HG03066 (cell line): ENCODE results near the gene MYDGF.
"Not testable (repeated sequence)": the region's sequence is repeated elsewhere in the genome, so short reads cannot be mapped to it uniquely, and the experiment has no call there.

Source experiments
- ATAC-seq: cut with Tn5 transposase; IDR thresholded peaks from one replicate; pipeline ENCODE4 v1.9.1; 2021; ENCODE audit warnings: low read depth; ENCODE audit not compliant: unreplicated experiment

MYDGF gene

DNA sequence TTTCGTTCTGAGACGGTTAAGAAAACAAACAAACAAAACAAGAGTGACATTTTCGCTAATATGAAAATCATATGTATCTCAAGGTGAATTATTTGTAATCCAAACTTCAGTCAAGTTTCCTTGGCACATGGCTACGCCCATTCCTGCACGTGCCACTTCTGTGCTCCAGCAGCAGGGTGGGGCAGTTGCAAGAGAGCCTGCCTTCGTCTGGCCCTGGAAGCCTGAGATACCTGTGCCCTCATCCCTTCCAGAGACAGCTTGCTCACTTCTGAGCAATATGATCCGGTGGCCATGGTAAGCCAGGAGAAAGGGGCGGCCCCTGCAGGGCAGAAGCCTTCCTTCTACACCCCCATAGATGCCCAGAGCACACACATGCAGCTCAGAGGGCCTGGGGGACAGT, 31.4 kb upstream of the MYDGF start:
- no peak for ATAC-seq

DNA sequence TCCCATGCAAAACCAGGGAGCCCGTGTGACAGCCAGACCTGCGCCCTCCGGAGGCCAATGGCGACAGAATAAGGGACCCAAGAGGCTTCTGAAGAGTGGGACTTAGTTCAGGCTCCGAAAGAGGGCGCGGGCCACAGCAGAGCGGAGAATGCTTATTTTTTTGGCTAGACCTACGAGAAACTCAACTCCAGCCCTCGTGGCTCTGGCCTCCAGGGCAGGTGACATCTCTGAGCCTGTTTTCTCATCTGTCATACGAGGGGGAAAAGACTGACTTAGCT, 30.5 kb upstream of the MYDGF start:
- no peak for ATAC-seq

DNA sequence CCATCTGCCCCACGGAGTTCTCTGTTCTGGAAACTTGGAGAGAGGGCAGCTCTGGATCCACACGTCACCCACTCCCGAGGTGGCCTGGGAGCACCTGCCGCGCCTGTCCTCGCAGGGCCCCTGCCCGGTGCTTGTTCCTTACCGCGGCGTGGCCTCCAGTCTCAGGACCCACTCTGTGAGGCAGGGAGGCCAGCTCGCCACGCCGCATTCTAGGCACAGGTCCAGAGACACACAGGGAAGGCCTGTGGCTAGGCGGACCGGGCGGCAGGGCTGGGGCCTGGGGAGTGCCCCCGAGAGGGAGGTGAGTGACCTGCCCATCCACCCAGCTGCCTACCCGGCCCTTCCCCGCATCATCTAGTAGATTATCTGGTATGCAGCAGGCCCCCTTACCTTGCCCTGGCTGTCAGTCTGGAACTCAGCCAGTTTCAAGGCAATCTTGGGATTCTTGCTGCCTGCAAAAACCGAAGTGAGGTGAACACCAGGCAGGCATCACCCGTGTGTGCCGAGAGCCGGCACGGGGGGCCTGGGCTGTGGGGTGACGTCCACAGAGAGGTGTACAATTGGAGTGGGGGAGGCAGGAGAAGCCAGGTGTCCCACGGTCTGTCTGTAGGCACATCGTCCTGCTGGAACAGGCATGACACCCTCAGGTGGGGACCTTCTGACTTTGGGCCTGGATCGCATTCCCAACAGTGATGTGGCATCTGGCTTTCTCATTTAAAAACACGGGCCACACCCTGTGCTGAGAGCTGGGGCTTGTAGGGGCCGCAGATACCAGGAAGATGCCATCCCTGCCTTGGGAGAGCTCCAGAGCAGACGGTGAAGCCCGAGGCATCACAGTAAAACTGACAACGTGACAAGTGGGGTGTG, 29.9 kb upstream of the MYDGF start:
- no peak for ATAC-seq

DNA sequence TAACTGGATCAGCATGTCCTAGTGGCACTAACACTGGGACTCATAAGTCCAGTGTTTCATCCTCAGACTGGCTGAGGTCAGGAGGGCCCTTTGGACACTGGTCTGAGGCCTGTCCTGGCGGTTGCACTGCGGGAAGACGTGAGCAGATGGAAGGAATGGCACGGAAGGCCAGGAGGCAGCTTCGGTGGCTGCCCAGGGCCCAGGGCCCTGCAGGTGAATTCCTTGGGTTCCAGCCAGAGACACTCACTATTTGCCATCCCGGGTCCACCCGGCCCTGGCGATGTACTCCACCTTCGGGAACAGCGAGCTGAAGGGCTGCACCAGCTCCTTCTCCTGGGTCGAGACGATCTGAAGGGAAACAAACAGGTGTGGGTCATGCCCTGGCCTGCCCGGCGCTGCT, 27.2 kb upstream of the MYDGF start:
- no peak for ATAC-seq

DNA sequence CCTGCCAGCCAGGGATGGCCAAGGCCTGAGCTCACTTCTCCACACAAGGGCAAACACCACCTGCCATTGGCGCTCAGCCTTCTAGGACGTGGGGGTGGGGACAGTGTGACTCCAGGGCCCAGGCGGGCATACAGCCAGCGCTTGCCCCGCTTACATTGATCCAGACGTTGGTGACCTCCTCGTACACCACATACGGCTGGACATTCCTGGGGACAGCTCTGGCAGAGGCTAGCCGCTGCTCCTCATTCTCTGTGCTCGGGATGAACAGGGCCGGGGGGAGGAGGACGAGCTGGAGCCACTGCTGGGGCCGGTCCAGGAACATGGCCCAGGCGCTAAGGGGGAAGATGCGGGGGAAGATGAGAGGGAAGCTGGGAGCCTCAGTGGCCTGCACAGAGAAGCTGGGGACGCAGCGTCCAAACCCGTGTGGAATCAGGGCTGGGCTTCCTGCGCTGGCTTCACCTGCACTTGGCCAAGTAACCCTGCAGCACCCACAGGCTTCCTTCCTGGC, 25.1 kb upstream of the MYDGF start:
- no peak for ATAC-seq

DNA sequence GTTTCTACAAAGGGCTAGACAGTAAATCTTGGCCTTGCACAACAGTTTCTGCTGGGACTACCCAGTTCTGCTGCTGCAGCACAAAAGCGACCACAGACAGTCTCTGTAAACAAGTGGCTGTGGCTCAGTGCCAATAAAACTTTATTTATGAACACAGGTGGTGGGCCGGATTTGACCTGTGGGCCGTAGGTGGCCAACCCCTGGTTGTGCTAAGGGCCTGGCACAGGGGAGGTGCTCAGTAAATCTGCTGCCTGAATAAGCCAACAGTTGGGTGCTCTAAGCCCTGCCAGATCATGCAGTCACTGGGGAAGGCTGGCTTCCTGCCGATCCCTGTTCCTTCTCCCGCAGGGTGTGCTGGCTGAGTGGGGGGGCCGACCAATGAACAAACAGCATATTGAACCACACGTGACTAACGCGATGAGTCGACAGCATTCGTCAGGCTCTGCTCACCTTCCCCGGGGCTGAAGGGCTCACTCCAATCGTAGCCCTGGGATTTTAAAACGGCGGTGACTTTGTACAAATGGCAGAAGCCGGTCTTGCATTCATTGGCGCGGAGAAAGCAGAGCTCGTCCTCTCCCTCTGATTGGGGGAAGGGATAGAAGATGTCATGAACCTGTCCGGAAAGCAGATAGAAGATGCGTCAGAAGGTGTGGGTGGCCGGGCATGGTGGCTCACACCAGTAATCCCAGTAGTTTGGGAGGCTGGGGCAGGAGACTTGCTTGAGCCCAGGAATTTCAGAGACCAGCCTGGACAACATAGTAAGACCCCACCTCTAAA, 24.3 kb upstream of the MYDGF start:
- ATAC-seq = no peak

DNA sequence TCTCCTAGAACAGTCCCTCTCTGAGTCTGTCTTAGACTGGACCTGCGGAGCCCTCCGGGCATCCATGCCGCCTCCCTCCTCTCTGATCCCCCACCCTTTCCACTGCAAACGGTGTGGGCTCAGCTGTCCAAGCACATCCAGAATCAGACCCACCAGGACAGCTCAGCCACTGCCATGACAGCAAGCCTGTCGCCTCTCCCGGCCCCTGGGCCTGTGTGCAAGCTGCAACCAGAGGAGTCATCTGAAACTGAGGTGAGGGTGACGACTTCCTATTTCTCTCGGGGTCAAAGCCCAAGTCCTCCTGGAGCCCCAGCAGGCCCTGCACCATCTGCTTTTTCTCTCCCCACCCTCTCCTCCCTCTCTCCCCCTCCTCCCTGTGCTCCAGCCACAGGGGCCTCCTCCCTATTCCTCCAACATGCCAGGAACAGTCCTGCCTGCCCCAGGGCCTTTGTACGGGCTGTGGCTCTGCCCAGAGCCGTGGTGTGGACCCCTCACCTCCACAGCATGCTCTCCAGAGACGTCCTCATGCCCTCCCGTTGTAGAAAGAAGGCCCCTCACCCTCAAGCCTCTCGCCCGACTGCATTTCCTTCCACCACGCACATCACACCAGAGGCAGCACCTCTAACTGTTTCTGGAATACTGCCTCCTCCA, 23.5 kb upstream of the MYDGF start:
- no peak for ATAC-seq

DNA sequence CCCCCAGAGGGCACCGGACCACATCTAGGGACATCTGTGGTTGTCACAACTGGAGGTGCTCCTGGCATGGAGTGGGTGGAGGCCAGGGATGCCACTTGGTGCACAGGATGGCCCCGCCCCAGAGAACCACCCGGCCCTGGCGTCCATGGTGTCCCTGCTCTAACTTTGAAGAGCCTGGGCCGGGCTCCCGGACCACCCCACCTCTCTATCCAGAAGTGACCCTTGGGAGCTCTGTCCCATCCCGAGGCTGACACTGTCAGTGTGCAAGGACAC, 22.9 kb upstream of the MYDGF start:
- ATAC-seq = no peak

DNA sequence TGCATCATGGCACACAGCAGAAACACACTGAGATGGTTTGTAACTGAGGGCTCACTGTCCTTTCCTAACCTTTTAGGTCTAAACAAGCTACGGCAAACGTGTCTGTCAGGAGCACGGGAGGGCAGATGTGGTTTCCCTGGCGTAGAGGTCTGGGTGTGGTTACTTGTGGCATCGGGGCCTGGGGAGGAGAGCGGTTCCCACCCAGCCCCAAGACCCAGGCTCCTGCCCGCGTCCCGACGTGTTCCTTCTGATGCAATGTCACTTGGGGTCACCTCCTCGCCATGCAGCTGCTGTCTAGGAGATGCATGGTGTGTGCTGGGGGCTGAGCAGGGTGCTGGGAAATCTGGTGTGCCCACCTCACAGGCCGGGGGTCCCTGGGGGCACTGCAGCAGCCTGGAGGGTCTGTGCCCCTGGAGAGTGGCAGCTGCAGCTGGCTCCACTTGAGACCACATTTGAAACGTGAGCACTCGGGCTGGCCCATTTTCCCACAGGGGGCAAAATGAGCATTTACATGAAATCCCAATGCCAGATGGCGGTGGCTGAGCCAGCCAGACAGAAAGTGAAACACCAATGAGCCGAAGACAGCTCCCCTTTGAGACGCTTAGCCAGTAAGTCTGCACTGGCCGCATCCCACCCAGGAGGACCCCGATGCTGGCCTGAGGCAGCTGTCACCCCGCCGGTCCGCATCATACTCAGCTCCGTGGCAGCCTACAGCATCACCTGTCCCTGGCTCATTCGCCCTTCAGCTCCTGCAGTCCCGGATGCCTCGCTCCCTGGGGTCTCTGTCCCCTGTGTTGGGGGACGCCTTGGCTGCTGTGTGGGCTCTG, 22.3 kb upstream of the MYDGF start:
- no peak for ATAC-seq

DNA sequence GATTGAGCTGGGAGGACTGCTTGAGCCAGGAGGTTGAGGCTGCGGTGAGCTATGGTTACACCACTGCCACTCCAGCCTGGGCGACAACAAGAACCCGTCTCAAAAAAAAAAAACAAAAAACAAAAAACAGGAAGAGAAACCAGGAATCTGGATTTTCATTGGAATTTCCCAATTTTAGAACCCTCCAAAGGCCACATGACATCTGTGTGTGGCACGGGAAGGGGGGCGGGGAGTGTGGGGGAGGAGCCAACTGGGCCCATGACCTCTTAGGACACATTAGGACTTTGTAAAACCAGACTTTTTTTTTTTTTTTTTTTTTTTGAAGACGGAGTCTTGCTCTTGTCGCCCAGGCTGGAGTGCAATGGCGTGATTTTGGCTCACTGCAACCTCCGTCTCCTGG, 21.2 kb upstream of the MYDGF start:
- no peak for ATAC-seq

DNA sequence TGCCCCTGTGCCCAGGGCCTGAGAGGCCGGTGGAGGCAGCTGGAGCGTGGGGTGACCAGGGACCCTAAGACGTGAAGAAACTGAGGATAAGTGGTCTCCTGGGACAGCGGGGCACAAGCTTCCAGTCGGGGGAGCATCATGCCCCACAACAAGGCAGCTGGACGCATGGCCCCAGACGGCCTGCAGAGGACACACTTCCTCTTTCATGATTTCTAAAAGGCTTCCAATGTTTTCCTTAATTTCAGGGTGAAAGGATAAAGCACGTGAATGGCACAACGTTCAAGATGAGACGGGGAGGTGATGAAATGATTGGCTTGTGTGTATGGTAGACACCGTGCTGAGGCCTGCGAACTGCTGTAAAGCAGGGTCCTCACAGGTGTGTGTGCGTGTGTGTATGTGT, 20.2 kb upstream of the MYDGF start:
- ATAC-seq = no peak

DNA sequence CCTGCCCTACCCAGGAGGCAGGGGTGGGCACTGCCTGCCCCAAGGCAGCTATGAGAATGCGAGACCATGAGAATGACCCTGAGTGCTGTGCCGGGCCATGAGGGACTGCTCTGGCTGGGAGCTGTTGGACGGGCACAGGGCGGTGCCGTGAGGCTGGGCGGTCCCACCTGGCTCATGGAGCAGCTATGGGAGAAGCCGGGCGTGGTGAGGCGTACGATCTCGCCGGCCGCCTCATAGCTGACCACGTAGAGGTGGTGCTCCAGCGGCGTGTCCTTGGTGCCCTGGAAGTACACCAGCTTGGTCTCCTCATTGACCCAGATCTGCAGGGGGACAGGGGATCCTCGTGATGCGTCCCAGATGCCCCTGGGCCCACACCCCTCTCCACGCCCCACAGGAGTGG, 19.3 kb upstream of the MYDGF start:
- no peak for ATAC-seq

DNA sequence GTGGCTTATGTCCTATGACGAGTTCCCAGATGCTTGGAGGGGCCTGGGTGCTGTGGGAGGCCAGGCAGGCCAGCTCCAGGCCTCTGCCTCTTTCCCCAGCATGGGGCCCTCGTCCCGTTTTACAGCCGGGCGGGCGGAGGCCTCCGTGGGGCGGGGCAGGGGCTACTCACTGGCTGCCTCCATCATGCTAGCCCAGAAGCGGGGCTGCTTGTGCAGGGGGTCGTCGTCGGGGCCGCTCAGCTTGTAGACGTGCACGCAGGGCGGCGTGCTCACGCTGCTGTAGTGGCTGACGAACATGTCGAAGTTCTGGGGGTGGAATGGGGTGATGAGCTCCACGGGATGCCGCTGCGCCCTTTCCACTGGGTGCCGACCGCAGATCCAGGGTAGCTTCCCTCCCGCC, 18.4 kb upstream of the MYDGF start:
- ATAC-seq = no peak

DNA sequence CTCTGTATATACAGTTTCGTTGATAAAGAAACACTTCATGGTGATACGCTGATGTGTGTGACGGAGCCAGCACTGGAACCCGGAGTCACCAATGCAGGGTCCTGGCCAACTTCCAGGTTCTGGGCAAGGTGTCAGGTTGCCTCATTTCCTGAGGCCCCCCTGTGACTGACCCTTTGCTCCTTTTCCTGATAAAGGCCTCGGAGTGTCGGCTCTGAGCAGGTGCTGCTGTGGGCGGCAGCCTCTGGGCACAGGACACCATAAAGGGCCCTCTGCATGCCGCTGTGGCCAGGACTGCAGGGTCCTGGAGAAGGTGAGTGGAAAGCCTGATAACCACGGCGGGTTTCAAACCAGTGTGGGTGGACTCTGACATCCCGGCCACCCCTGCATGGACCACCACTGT, 17.3 kb upstream of the MYDGF start:
- no peak for ATAC-seq

DNA sequence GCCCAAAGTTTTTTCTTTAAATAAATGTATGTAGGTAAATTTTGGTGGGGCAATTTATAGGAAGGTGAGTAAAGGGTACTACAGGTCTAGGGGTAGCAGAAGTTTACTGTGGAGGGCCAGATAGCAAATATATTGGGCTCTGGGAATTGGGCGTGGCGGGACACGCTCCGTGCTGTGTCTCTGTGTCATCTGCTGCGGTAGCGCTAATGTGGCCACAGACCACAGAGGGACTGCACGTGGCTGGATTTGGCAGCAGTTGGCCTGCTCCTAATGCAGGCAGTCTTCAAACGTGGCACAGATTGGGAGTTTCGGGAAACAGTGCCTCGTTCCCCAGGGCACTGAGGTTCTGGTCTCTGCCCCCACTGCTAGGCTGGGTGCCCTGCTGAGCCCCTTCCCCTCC, 16.6 kb upstream of the MYDGF start:
- ATAC-seq = no peak

DNA sequence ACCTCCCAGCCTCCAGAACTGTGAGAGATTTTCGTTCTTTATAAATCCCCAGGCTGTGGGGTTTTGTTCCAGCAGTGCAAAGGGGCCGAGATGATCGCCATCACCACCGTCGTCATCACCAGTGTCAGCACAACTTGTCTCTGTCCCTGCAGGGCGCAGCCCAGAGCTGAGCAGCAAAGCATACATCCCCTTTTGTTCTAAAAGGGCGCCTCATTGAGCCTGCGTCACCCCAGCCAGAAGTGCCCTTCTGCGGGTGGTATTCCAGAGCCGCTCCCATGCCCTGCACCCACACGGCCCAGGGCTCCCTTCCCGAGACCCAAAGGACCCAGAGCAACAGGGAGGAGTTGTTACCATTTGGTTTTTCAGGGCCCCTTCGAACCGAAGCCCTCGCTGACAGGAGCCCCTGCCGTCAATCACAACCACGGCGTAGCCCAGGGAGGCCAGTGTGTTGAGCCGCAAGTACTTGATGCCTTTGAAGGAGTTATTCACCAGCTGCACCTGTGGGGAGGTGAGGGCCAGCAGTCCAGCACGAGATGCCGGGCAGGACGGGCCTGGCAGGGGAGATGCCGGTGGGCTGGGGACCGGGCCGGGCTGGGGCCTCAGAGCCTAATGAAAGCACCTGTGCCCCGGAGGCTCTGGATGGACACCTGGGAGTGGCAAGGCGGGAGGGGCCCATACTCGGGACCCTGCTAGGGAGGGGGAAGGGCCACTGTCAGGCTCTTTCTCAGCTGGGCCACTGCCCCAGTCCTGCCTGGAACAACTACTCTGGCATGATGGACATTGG, 14.4 kb upstream of the MYDGF start:
- no peak for ATAC-seq

DNA sequence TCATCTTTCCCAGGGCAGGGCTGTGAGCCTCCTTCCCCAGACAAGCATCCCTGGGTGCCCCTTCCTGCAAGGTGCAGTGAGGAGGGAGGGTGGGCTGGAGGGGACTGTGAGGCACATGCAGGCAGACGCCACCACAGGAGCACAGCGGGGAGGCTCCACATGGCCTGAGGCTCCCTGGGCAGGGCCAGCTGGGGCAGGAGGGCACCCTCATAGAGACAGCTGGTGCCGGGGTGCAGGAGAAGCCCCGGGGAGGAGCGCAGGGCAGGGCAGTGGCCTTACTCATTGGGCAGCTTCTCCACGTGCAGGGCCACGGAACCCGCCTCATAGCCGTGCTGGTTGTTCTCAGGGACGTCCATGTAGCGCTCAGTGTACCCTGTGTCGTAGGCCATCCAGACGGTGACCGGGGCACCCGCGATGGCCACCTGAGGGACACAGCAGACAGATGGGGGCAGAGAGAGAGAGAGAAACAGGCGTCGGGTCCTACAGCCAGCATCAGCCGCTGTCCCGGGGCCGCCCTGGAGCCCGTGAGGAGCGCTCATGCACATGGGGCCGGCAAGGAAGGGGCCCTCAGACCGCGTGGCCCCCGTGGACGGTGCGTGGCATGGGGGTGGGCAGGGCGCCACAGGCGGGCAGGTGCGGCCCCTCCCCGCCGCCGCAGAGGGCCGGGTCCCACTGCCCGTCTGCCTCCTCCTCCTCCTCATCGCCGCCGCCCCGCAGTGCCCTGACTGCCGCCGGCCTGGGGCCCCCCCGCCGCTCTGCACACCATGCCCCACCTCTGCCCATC, 12.5 kb upstream of the MYDGF start:
- no peak for ATAC-seq

DNA sequence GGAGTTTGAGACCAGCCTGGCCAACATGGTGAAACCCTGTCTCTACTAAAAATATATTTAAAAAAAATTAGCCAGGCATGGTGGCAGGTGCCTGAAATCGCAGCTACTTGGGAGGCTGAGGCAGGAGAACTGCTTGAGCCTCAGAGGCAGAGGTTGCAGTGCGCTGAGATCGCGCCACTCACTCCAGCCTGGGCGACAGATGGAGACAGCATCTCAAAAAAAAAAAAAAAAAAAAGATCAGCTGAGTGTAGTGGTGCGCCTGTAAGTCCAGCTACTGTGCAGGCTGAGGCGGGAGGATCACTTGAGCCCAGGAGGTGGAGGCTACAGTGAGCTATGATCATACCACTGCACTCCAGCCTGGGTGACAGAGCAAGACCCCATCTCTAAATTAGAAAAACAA, 9.9 kb upstream of the MYDGF start:
- ATAC-seq = not testable (repeated sequence)
